Measurements from ENCODE around the gene MATN1. TPM values are rescaled to one million over a fixed set of nuclear protein-coding genes. Genes with fewer than 3 reads are reported as not detected.

Gene MATN1
- total RNA-seq, 1 donor from 2014 or later, result 0.49 TPM

- H3K9me3 ChIP-seq, result no peaks in the 10 kb centered on the region
- H3K27me3 ChIP-seq, result no peaks in the 10 kb centered on the region
- no peak overlapping the region for H3K4me3 ChIP-seq
- intact Hi-C loops (cut with DNase I), result no loop called here
- H3K36me3 ChIP-seq, result no peaks in the 10 kb centered on the region
- peaks cover 37% of the 10 kb centered on the region for H3K4me1 ChIP-seq
- no peak for TF ChIP-seq POLR2A (IDR thresholded peaks at IDR 0.05)
- TF ChIP-seq POLR2AphosphoS5 (IDR thresholded peaks at IDR 0.05; ENCODE audit: insufficient read depth in 1 of 2, low read depth in 1 of 2), result no peak
- TF ChIP-seq CTCF (IDR thresholded peaks at IDR 0.05), result no peak
- H3K27ac ChIP-seq, result peak overlapping the region; percentile 26
- no peak for DNase-seq (ENCODE audit: extremely low spot score in 2 of 2)
Measured at GRCh38 chr1:30745156-30745833, 21.9 kb upstream of the MATN1 start.

GRCh38 chr1:30744060-30744756, 20.8 kb upstream of the MATN1 start:
- DNase-seq (ENCODE audit: extremely low spot score in 2 of 2), result no peak
- Histone ChIP-seq H3K27ac (peak overlapping the region; percentile 9), H3K4me1 (peaks cover 33% of the 10 kb centered on the region), H3K9me3 (no peaks in the 10 kb centered on the region), H3K27me3 (no peaks in the 10 kb centered on the region), H3K4me3 (no peak overlapping the region), H3K36me3 (no peaks in the 10 kb centered on the region)
- intact Hi-C loops (cut with DNase I), result no loop called here
- TF ChIP-seq CTCF (IDR thresholded peaks at IDR 0.05) (no peak), POLR2A (IDR thresholded peaks at IDR 0.05) (no peak), POLR2AphosphoS5 (IDR thresholded peaks at IDR 0.05; ENCODE audit: insufficient read depth in 1 of 2, low read depth in 1 of 2) (no peak)

- intact Hi-C loops (cut with DNase I), result no loop called here
- Histone ChIP-seq H3K4me3 (no peak overlapping the region), H3K27me3 (no peaks in the 10 kb centered on the region), H3K4me1 (peaks cover 27% of the 10 kb centered on the region), H3K9me3 (no peaks in the 10 kb centered on the region), H3K36me3 (no peaks in the 10 kb centered on the region), H3K27ac (peak overlapping the region; percentile 9)
- TF ChIP-seq POLR2AphosphoS5 (IDR thresholded peaks at IDR 0.05; ENCODE audit: insufficient read depth in 1 of 2, low read depth in 1 of 2) (no peak), POLR2A (IDR thresholded peaks at IDR 0.05) (no peak), CTCF (IDR thresholded peaks at IDR 0.05) (no peak)
- no peak for DNase-seq (ENCODE audit: extremely low spot score in 2 of 2)
Measured at GRCh38 chr1:30743584-30744059, 20.2 kb upstream of the MATN1 start.

- Histone ChIP-seq H3K4me3 (no peak overlapping the region), H3K27ac (no peak overlapping the region), H3K36me3 (no peaks in the 10 kb centered on the region), H3K9me3 (no peaks in the 10 kb centered on the region), H3K4me1 (peaks cover 21% of the 10 kb centered on the region), H3K27me3 (no peaks in the 10 kb centered on the region)
- TF ChIP-seq CTCF (IDR thresholded peaks at IDR 0.05) (no peak), POLR2AphosphoS5 (IDR thresholded peaks at IDR 0.05; ENCODE audit: insufficient read depth in 1 of 2, low read depth in 1 of 2) (no peak), POLR2A (IDR thresholded peaks at IDR 0.05) (no peak)
- no peak for DNase-seq (ENCODE audit: extremely low spot score in 2 of 2)
- intact Hi-C loops (cut with DNase I), result no loop called here
Measured at GRCh38 chr1:30742963-30743559, 19.7 kb upstream of the MATN1 start.
